GM21423 (cell line): ENCODE results near the gene RNF14.
"Not testable (repeated sequence)": the region's sequence is repeated elsewhere in the genome, so short reads cannot be mapped to it uniquely, and the experiment has no call there.

Experiments
- ATAC-seq: cut with Tn5 transposase; IDR thresholded peaks from one replicate; pipeline ENCODE4 v1.9.1; 2021; ENCODE audit warnings: mild to moderate bottlenecking, moderate library complexity; ENCODE audit not compliant: unreplicated experiment

RNF14 gene

DNA sequence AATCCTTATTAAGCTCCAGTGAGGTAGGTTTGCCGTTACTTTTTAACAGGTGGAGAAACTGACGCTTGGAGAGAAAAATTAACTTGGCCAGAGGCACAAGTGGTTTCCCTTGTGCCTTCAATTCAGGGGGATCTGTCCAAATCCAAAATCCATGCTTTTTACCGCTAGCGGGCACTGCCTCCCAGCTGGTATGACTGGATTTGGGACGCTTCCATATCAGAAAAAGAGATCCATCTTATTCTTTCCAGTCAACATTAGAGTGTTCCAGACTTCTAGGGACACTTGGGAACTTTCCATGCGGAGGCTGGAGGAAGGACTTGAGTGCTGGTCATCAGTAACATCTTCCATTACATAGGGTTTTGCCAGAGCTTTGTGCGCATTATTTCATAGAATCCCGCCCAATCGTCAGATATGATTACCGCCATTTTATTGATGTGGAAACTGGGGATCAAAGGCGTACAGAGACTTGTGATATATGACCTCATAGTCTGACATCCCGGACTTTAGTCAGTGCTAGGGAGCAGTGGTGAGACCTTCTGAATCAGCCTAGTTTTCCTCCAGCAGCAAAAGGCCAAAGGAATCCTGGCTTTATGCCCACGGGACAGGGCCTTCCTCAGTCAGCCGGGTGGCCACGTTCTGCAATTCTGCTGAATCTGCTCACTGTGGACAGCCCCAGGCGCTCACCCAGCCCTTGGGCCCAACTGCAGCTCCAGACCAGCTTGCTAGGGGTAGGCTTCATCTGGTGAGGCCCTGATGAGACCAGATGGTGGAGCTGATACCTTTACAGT is 45.0 kb downstream of the RNF14 start:
- no peak for ATAC-seq

DNA sequence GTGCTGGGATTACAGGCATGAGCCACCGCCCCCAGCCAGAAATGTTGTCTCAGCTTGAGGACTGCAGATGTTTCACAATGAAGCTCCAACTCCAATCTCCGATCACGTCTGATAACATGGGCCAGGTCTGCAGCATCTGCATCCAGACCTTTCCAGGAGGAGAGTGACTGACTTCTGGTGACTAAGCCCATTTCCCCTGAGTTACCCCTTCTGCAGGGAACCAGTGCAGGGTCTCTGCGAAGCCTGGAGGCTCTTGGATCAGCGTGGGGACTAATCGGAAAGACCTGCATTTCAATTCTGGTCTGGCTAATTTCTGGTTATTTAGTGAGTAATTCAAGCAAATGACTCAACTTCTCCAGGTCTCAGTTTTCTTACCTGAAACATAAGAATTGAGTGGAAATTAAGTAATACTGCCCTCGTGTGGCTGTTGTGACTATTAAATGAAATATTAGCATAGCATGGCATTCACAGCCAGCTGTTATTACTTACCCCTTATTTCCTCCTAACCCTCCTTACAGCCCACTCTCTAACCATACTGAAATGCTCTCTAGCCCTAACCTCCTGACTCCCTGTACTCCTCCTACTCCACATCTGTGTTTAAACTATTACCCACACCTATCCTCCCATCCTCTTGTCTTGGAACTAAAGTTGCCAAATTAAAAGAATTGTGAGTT is 46.1 kb downstream of the RNF14 start:
- no peak for ATAC-seq

DNA sequence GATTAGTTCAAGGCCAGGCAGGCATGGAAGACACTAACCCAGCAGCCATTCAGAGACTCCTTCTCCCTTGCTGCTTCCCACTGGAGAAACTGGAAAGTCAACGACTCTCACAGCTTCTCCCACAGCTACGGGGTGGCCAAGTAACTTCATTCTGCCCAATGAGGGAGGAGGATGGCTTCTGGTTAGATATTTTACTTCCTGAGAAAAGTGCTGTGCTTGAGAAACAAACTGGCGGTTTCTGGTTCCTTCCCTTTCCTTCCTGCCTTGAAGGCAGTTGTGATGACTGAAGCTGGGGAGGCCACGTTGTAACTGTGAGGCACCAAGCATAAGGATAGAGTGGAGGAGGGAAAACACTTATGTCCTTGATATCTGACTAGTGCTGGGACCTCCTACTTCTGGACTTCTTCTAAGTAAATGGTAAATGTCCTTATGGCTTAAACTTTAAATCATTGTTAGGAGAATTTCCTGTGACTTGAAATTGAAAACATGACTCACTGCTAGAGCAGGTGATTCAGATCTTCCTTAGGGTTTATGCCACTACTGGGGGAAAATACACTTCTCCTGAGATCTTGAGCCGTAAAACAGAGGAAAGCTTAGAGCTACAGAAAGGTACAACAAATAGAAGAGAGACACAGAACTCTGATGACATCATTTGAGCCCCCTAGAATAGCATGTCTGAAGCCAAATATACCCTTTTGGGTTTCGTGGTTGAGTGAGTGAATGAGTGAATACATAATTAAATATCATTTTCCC is 47.1 kb downstream of the RNF14 start:
- peak; percentile 32 for ATAC-seq

DNA sequence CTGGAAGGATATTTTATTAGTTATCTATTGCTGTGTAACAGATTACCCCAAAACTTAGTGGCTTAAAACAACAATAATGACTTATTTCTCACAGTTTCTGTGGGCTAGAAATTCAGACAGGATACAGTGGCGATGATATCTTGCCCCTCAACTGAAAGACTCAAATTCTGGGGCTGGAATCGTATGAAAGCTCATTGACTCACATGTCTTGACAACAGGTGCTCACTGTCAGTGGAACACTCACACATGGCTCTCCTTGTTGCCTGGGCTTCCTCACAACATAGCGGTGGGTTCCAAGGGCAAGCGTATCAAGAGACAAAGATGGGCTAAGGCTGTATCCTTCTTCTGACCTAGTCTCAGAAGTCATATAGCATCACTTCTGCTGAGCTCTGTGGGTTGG is 47.7 kb downstream of the RNF14 start:
- peak; percentile 34 for ATAC-seq

DNA sequence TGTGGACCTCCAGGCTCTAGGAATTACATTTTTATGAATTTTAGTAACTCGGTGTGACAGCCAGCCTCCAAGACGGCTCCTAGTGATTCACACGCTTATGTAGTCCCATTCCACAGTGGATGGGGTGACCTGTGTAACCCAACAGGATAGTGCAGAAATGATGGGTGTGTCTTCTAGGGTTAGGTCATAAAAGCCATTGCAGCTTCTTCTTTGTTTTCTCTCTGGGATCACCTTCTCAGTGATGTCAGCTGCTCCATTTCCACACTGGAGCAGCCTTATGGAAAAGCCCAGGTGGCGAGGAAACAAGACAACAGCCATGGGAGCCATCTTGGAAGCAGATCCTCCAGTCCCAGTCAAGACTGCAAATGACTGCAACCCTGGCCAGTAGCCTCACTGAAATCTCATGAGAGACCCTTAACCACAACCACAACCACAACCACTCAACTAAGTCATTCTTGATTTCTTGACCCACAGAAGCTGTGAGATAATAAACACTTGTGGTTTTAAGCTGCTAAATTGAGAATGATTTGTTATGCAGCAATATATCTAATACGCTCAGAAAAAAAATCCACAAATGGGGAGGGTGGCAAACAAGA is 49.0 kb downstream of the RNF14 start:
- ATAC-seq = peak; percentile 48

DNA sequence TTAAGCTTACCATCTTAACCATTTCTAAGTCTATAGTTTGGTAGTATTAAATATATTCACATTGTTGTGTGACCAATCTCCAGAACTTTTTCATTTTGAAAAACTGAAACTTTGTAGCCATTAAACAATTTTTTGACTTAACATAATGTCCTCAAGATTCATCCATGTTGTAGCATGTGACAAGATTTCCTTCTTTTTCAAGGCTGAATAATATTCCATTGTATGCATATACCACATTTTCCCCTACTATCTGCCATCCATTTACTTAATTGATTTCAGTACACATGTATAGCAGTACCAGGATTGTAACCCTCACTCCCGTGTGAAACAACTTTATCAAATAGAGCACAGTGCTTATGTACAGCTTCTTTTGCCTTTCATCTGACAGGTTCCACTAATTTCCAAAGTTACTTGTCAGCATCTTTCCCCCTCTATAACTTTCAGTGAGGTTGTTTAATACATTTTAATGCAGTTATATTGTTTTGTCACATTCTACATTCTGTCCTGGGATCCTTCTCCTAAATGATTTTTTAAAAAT is 51.3 kb downstream of the RNF14 start:
- no peak for ATAC-seq

DNA sequence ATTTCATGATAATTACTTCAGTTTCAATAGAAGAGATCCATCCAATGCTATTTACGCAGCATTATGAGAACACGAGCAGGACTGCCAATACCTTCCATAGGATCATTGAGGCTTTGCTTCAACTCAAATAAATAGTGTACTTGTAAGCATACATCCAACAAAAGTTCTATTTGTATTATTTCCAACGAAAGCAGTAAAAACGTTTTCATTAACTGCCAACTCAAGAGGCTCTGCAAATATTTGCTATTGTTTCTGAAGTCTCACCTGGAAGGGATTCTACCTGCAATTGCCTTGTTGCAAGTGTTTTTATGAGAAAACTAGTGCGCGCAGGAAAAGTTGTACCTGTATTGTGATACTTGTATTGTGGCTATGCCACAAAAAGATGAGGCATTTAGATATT is 54.9 kb downstream of the RNF14 start:
- ATAC-seq = no peak

DNA sequence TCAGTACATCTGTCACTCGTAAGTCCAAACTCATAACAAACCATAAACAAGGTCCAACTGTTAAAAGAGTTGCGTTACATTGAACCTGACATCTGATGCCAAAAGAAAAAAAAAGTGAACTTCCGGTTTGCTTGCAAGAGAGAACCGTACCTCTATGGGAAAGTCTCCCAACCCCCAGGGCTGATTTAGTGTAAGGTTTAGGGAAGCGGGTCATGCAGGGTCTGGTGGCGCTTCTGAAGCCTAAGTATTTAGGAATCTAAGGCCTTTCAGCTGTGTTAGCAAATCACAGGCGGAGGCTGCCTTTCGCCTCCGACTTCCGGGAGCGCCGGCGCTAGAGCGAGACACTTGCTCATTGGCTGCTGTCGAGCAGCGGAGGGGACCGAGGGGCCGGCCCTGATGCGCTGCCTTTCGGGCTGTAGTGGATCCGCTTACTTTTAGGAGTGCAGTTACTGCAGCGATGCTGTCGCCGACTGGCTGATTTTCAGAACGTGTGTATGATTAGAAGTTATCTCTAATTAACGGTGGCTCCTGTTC is 55.9 kb downstream of the RNF14 start:
- peak; percentile 100 for ATAC-seq

DNA sequence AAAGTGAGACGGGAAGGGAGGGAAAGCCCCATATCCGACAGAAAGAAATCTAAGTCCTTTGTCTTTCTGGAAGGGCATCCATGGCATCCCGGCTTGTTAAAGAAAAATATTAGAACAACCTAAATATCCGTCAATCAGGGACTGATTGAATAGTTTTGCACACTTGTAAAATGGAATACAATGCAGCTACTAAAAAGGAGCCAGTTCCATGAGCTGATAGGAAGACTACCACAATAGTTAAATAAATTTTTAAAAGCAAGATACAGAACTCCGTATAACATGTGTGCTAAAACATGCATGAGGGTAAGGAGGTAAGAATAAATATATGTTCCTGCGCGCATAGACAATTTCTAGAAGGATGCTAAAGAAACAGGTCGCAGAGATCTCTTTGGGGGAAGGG is 56.7 kb downstream of the RNF14 start:
- ATAC-seq = no peak

DNA sequence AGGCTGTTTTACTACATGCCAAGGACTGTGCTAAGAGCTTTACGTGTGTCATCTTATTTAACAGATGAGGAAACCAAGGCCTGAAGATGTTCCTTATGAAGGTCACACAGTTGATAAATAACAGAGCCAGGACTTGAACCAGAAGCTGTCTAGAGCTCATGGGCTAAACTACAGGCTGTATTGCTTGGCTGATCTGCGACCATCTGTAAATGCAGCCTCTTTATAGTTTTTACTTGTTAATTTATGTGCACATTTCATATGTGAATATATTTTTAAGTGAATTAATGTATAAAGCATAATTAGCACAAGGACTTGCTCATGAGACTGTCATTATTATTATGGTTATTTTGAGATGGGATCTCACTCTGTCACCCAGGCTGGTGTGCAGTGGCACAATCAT is 63.2 kb downstream of the RNF14 start:
- ATAC-seq = no peak

DNA sequence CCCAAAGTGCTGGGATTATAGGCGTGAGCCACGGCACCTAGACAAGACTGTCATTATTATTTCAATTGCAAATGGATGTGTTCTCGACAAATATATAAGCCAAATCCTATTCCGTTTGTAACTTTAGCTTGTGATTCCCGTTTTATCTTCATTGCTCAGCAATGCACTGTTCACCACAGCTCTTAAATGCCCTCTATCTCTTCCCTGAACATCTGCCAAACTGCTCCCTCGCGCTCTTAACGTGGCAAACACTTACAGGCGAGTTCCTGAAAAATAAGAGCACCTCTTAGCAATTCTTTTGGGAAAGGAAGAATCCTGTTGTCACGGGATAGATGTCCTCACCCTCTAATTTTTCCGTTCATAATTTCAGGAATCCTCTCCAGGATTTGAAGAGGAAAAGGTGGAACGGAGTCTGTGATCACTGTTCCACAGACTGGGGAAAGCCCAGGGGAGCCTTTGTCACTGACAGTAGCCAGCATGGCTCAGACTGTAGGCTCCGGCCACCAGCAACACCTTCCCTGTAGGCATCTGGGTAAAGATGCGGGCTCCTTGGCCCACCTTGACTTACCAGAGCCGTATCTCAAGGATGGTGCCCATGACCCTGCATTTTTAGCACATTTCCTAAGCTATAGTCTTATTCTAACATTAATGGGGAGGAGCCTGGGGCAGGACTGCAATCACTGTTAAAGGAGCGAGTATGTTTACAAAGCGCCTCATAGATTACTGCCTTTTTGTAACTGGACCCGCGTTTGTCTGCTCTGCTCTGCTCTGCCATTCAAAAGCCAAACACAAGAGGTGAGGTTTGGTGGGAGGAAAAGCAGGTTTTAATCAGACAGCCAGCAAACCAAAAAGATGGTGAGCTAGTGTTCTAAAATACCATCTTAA is 64.1 kb downstream of the RNF14 start:
- ATAC-seq = no peak

DNA sequence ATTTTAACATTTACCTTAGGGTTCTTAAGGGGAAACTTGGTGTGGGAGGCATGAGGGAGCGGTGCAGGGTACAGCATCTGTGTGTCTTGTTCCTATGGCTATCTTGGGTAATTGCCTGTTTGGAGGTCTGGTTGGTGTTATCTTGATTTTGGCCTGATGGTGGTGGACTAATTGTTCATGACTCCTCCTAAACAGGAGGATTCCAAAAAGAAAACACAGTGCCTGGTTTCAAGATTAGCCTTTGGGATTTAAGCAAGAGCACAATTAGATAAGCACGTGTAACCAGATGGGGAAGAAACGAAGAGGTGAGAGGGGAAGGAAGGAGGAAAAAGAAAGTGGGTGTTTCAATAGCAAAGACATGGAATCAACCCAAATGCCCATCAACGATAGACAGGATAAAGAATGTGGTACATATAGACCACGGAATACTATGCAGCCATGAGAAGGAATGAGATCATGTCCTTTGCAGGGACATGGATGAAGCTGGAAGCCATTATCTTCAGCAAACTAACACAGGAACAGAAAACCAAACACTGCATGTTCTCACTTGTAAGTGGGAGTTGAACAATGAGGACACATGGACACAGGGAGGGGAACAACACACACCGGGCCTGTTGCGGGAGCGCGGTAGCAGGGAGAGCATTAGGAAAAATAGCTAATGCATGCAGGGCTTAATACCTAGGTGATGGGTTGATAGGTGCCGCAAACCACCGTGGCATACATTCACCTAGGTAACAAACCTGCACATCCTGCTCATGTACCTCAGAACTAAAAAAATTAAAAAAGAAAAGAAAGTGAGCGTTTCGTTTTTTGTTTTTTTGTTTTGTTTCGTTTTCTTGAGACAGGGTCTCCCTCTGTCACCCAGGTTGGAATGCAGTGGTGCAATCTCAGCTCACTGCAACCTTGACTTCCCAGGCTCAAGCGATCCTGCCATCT is 65.0 kb downstream of the RNF14 start:
- not testable (repeated sequence) for ATAC-seq

DNA sequence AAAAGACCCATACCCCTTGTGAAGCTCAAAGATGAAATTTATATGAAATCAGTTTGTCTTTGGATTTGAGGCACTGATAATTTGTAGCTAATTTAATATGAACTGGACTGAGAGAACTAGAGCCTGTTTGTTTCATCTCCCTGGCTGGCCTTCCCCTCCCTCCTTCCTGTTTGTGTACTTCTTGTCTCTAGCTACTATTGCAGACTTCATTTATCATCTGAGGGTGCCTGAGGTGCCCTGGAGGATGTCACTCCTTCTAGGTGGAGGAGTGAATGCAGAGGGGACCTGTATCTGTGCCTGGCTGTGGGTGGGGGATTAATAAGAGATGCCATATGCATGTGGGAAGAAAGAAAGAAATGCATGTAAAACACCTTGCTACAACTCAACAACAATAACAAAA is 66.1 kb downstream of the RNF14 start:
- ATAC-seq = no peak

DNA sequence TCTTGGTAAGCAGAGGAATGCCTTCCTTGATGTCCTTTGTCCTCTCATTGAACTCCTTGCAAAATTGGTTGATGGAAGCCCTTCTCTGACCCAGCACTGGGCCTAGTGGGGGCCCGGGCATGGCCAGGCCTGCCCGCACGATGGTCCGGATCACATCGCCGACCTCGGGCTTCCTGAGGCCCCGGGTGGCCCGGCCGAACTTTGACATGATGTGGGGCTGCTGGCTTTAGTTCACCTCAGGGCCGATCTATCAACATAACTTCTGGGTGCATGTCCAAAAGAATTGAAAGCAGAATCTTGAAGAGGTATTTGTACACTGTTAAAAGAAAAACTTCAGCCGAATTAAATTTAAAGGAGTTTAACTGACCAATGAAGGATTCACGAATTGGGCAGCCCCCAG is 68.0 kb downstream of the RNF14 start:
- no peak for ATAC-seq

DNA sequence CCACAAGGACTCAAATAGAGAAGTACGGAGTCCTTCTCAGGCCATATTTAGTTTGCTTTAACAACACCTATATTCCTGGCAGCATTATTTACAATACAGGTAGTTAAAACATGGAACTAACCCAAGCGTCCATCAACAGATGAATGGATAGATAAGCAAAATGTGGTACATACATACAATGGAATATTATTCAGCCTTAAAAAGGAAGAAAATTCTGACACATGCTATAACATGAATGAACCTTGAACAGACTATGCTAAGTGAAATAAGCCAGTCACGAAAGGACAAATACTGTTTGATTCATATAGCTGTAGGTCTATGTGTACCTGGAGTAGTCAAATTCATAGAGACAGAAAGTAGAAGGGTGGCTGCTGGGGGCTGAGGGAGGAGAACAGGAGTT is 68.7 kb downstream of the RNF14 start:
- not testable (repeated sequence) for ATAC-seq

DNA sequence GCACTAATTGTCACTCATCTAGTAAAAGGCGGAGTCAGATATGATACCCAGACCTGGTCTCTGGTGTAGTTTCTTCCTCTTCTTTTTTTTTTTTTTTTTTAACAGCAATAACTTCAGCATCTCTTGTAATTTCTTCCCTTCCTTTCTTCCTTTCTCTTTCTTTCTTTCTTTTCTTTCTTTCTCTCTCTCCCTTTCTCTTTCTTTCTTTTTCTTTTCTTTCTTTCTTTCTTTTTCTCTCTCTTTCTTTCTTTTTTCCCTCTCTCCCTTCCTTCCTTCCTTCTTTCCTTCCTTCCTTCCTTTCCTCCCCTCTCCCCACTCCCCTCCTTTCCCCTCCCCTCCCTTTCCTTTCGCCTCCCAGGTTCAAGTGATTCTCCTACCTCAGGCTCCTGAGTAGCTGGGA is 69.8 kb downstream of the RNF14 start:
- ATAC-seq = no peak
